OCI-LY3 (cell line): ENCODE results near the gene PSEN1.

Source experiments
- CTCF ChIP-seq: fragments of 200-600, 300-600 bp; sonication (generic); IDR thresholded peaks from 2 replicates; pipeline ENCODE4 v1.5.1; 2014; ENCODE audit warnings: antibody characterized with exemption, low read length, low read depth
- EZH2phosphoT487 ChIP-seq: fragments of 200-600 bp; shearing (Covaris generic); IDR thresholded peaks from 2 replicates; pipeline ENCODE4 v1.6.1; 2018; ENCODE audit warnings: antibody characterized with exemption, mixed run types, low read depth

DNA sequence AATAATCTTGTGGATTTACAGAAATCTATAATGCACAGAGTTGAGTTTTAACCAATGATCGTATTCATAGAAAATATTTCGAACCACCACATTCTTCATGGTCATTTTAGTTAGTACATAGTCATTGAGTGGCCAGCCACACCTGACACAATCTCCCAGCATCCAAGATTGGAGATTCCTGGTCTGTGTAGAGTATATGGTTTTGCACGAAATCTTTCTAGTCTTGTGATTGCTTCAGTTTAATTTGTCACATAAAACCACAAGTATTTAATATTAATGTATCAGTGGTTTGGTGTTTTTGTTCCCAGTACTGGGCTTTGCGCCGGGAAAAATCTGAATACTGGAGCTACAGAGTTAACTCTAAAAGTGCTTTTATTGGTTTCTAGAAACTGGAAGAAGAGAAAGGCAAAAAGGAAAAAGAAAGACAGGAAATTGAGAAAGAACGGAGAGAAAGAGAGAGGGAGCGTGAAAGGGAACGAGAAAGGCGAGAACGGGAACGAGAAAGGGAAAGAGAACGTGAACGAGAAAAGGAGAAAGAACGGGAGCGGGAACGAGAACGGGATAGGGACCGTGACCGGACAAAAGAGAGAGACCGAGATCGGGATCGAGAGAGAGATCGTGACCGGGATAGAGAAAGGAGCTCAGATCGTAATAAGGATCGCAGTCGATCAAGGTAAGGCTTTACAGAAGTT lies 33.4 kb upstream of the PSEN1 start:
- no peak for TF ChIP-seq EZH2phosphoT487
- TF ChIP-seq CTCF, result no peak
